ENCODE data around the gene ZBTB25. TPM values are rescaled to one million over a fixed set of nuclear protein-coding genes. Genes with fewer than 3 reads are reported as not detected.

Gene ZBTB25
- total RNA-seq, 1 experiment from 2014 or later = 19.0 TPM

DNA sequence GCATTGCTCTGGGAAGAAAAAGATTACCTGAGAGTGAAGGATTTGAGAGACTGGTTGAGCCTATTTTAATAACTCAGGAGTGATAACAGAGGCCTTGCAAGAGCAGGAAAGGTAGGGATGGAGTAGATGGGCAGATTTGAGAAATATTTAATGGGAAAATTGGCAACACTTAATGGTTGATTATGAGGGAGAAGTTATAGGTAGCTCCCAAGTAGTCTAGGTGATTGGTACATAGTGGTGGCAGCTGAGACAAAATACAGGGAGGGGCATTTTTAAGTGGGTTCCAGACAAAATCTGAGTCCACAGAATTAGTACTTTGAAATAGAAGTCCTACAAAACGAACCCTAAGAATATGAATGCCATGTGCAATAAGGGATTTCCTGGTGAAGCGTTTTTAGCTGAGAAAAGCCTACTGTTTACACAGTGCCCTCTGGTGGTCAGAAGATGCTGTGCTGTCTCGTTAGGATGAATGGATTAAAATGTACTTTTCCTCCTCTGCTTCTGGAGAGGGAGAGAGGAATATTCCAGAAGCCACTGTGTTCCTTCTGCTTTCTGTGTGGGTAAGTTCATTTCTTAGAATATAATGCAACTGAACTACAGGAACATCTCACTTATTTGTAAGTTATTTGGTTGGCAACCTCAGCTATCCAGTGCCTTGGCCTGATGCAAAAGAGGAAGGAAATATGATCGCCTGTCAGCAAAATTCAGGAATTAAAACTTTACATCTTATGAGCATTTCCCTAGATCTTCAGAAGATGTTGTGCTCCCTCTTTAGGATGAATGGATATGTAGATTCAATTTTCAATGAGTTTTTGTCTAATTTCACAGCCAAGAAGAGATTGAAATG, 7.4 kb upstream of the ZBTB25 start:
- Histone ChIP-seq H3K79me2 (ENCODE audit: insufficient read depth, low read length) (peaks cover 93% of the 10 kb centered on the region), H3K4me1 (ENCODE audit: control insufficient read depth in 1 of 2, insufficient read depth in 2 of 2, low read length in 2 of 2) (peaks cover 15 to 36% of the 10 kb centered on the region in 2 experiments; a peak in 3 of 4 replicates), H2AFZ (ENCODE audit: low read depth, low read length, poor library complexity, severe bottlenecking) (no peak overlapping the region), H3K9me2 (ENCODE audit: insufficient read depth) (no peaks in the 10 kb centered on the region), H3K4me3 (replicated peaks in 1 of 2; ENCODE audit: low read depth in 1 of 2, low read length in 2 of 2) (no peak overlapping the region), H3K9ac (ENCODE audit: low read length) (no peak overlapping the region), H3K4me2 (ENCODE audit: low read length) (peak overlapping the region; percentile 30), H3K27ac (ENCODE audit: low read depth, low read length) (no peak overlapping the region; the same call in 1 of the 2 replicates), H3K27me3 (ENCODE audit: insufficient read depth, low read length) (no peaks in the 10 kb centered on the region), H4K20me1 (ENCODE audit: insufficient read depth) (0 out of 2 replicates have a peak, but pooled peaks cover 3% of the 10 kb centered on the region), H3K36me3 (ENCODE audit: control insufficient read depth in 1 of 2, insufficient read depth in 2 of 2, low read length in 2 of 2) (no peaks in the 10 kb centered on the region), H3K9me3 (ENCODE audit: control insufficient read depth in 1 of 2, insufficient read depth in 1 of 2, low read depth in 1 of 2, low read length in 2 of 2) (no peaks in the 10 kb centered on the region)
- no TSS peak for BruUV-seq (replicated peaks)
- ChIA-PET RAD21 (ENCODE audit: low non-redundant PET in 1 of 2, low total read pairs in 2 of 2, uncharacterized antibody in 2 of 2, unreplicated experiment in 2 of 2) (interaction anchor here (0.5 to 1.2 kb wide), 4 partner anchors 32 to 650 kb away, joined by 3 to 7 read pairs (median 4); no protein-coding TSS in a partner anchor), POLR2A (no interaction called here), CTCF (interaction anchor here (0.5 to 2.5 kb wide), 15 partner anchors 8 to 329 kb away, joined by 3 to 17 read pairs (median 4); no protein-coding TSS in a partner anchor)
- DNase-seq (ENCODE audit: low read depth, low spot score) (peak; percentile 56), ATAC-seq (peak; percentile 82)
- TF ChIP-seq ZNF274 (IDR thresholded peaks at IDR 0.05; ENCODE audit: low read depth, low read length) (no peak), YY1 (IDR thresholded peaks at IDR 0.05; ENCODE audit: extremely low read depth, insufficient replicate concordance, low read depth, low read length) (peak; percentile 18)
- TF ChIP-seq, protein P1, sequence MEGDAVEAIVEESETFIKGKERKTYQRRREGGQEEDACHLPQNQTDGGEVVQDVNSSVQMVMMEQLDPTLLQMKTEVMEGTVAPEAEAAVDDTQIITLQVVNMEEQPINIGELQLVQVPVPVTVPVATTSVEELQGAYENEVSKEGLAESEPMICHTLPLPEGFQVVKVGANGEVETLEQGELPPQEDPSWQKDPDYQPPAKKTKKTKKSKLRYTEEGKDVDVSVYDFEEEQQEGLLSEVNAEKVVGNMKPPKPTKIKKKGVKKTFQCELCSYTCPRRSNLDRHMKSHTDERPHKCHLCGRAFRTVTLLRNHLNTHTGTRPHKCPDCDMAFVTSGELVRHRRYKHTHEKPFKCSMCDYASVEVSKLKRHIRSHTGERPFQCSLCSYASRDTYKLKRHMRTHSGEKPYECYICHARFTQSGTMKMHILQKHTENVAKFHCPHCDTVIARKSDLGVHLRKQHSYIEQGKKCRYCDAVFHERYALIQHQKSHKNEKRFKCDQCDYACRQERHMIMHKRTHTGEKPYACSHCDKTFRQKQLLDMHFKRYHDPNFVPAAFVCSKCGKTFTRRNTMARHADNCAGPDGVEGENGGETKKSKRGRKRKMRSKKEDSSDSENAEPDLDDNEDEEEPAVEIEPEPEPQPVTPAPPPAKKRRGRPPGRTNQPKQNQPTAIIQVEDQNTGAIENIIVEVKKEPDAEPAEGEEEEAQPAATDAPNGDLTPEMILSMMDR (IDR thresholded peaks at IDR 0.05 in 2 of 3, conservative IDR thresholded peaks at IDR 0.05 in 1 of 3; ENCODE audit: borderline replicate concordance in 1 of 3, insufficient read depth in 1 of 3, low read depth in 2 of 3, low read length in 2 of 3) = peak in 2 of 3 experiments; percentile 89 to 95; a peak in 4 of 6 replicates
- intact Hi-C loops (cut with micrococcal nuclease) = loop anchor here (2.0 to 10.0 kb wide), 2 partner anchors 124 to 166 kb away; no protein-coding TSS in a partner anchor

Data from HCT116 (cell line).